ENCODE measurements around the gene CTIF.

CTIF gene

DNA sequence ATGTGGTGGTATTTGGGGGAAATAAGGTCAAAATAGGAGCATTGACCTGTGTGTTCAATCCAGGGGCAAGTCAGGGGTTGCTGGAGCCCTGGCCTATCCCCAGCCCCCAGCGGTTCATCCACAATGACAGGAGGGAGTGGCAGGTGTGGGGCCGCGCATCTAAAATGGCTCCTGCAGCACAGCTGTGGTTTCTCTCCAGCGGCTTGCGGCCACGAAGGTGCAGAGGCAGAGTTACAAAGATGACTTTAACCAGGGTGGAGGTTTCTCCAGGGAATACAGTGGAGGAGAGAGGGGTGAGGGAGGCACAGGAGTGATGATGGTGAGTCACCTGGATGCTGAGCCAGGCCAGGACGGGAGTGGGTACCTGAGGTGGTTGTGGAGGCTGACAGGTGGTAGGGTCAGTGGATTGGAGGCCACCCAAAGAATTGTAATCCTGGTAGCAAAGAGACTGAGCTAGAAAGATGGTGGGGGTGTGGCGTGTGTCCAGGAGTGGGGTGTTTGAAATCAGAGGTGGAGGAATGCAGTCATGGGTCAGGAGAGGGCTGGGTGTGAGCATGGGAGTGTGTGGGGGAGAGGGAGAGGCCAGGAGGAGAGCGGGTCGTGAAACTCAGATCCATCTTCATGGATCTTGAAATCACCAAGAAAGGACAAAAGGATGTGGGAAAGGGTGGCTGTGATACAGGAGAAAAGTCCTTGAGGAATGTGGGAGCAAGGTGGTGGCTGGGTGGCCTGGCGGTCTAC lies 83.2 kb downstream of the CTIF start:
- DNase-seq (ENCODE audit: low read depth) = no peak

DNA sequence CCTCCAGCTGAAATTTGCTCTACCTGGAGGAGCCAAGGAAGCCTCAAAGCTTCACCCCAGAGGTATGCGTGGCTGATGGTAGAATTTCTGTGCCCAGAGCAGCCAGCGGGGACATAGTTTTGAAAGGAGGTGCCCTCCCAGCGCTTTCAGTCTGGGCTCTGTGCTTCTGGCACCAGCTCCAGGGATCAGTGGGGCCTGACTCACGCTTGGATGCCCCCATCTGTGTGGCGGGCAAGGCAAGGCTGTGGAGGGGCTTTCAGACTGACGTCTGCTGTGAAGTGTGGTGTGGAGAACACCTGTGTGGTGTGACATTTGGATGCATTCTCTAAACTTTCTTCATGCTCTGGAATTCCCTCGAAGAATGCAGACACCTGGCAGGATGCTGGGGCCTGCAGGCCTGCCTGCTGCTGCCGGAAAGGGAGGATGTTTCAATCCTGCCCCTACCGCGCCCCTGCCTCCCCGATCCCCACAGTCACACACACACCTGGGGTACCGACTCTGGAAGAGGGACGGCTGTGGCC lies 84.1 kb downstream of the CTIF start:
- no peak for DNase-seq (ENCODE audit: low read depth)

DNA sequence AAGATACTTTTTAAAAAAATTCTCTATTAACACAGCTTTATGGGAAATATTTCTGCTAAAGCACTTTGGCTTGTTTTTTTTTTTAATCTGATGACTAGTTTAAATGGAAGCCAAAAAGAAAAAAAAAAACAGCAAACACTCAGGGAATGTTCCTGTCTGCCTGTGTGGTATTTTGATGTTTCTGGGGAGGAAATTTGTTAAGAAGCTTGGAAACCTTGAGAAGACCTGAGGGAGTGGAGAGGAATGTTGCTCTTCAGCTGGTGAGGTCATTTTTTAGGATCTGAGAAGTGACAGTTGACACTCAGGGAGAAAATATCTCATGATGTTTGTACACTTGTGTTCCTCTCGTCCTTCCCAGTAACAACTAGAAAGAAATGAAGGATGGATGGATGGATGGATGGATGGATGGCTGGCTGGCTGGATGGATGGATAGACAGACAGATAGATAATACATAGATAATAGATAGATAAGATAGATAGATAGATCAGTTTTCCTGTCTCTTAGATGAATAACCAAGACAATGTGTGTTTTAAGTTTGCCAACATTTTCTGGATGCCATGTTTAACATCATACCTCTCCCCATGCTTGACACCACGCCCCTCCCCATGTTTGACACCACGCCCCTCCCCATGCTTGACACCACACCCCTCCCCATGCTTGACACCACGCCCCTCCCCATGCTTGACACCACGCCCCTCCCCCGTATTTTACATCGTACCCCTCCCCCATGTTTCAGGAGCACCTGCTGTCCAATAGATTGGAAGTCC lies 84.8 kb downstream of the CTIF start:
- no peak for DNase-seq (ENCODE audit: low read depth)

DNA sequence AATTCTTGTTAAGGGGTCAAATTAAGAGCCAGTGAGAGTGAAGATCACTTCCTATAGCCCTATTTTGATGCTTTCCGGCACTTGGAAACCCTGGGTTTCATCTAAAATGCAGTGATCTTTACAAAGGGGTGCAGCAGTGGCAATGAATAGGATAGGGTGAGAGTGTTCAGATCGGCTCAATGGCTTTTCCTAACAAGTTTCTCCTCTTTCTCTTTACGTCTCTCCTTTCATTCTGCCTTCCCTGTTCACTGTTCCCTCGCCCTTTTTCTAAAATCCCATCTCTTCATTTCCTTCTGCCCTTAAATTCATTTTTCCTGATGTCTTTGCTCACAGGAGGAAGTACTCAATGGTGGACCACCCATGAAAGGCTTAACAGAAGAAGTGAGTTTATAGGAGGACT lies 86.0 kb downstream of the CTIF start:
- DNase-seq (ENCODE audit: low read depth) = no peak

DNA sequence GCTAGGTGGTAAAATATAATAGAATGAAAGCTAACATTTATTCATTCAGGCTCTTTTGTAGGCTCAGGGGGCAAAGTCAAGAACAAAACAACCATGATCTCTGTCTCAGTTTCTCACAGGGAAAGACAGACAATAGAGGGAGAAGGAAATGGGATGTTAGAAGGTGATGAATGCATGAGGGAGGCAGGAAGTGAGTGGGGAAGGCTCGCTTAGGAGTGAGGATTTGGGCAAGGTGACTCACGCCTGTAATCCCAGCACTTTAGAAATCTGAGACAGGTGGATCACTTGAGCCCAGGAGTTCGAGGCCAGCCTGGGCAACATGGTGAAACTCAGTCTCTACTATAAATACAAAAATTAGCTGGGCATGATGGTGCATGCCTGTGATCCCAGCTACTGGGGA lies 88.4 kb downstream of the CTIF start:
- no peak for DNase-seq (ENCODE audit: low read depth)

DNA sequence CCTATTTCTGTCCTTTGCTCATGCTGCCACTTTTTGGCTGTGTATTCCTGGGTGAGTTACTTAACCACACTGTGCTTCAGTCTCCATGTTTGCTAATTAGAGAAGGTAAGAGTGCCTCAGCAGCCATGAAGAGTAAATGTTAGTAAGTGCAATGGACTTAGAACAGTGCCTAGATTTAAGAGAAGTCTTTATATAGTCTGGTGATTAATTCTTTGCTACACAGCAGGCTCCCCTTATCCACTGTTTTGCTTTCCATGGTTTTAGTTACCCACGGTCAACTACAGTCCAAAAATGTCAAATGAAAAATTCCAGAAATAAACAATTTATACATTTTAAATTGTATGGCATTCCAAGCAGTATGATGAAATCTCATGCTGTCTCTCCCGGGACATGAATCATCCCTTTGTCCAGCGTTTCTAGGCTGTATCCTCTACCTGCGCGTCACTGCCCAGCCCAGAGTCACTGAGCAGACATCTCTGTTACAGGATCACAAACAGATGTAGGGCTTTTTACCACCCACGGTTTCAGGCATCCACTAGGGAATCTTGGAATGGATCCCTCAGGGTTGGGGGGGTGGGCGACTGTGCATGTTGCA lies 91.0 kb downstream of the CTIF start:
- DNase-seq (ENCODE audit: low read depth) = no peak

DNA sequence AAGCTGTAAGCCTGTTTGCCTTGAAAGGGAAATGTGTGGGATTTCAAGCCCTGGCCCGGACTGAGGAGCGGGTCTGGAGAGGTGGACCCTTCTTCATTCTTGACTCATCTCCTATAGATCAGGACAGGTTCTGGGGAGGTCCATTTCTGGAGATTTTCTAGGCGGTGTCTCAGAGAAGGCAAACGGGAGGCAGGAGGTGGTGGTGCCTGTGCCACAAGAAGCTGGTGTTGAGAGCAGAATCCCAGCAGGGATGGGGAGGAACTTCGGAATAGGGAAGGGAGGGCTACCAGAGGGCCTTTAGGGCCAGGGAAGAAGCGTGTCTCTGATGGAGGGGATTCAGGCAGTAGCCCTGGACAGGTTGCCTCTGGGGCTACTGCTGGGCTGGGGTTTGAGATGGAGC lies 93.0 kb downstream of the CTIF start:
- DNase-seq (ENCODE audit: low read depth) = no peak

DNA sequence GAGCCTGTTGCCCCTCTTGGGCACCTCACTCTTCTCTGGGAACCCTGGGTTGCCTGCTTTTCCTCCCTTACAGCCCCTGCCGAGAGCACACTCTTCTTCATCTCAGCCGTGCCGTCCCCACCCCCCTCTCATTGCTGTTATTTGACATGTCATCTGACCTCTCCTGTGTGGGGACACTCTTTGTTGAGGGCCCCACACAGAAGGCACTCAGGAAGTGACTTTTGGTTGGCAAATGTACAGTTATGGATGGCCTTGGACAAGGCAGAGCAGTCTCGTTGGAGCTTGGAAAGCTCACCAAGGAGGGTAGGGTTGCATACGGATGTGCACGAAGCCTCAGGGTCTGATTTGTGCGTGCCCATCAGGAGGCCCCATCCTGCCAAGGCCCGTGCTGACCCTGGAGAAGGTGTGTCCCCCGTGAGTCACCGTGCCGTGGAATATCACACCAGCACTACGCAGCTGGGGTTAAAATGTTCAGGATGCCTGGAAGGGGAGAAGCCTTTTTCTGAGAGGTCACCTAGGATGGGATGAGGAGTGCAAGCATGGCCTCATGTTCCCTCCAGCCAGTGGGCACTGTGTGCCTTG lies 93.9 kb downstream of the CTIF start:
- DNase-seq (ENCODE audit: low read depth) = no peak

DNA sequence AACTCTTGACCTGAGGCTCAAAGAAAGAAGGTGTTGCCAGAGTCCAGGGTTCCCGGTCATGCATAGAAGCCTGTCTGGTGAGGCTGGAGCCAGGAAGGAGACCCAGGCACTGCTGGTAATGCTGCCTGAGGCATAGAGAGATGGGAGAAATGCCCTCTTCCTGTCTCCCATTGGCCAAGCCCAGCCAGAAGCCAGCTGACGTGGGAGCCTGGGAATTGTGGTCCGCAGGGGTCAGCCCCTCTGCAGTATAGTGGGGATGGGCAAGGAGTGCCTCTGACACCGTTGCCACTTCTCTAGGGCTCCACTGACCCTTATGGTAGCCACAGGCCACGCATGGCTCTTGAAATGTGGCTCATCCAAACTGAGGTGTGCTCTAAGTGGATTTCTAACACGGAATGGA lies 95.7 kb downstream of the CTIF start:
- no peak for DNase-seq (ENCODE audit: low read depth)

DNA sequence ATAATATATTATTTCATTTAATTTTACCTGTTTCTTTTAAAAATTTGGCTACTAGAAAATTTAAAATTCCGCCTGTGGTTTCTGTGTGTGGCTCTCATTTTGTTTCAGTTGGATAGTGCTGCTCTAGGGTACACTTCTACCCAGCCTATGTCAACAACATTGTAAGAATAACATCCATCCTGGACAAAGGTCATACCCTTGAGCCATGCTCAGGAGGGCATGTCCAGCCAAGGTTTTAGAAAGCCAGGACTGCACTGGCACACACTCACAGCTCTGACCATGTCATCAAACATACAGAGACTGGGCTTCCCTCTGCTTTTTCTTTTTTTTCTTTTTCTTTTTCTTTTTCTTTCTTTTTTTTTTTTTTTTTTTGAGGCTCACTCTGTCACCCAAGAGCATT lies 96.1 kb downstream of the CTIF start:
- no peak for DNase-seq (ENCODE audit: low read depth)

DNA sequence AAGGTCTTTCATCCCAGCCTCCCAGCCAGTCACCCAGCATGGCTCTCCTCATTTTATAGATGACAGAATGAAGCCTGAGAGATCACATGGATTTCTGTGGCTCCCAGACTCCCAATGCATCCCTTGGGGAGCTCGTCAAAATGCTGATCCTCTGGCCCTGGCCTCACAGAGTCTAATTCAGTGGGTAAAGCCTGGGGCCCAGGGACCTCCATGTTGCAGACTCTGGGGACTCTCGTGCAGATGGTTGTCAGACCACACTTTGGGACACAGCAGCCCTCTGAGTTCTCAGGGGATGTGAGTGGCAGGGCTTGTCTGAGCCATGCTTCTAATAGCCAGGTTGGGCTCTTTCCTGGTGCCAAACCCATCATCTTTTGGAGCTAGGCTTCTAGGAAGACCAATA lies 97.0 kb downstream of the CTIF start:
- no peak for DNase-seq (ENCODE audit: low read depth)

DNA sequence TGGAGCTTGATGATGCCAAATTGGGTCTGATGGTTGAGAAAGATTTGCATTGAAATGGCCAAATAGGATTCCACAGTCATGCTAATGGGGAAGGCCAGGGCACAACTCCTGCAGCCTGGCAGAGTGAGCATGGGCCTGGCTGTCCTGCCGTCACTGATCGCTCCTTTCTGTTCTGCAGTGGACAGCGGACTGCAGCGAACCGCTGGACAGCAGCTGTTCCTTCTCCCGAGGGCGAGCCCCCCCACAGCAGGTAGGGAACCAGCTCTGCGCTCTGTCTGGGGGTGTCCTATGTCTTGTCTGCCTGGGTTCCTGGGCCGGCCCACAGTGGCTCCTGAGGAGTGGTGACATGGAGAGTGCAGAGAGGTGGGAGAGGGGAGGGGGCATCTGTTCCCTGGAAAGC lies 97.6 kb downstream of the CTIF start:
- no peak for DNase-seq (ENCODE audit: low read depth)

DNA sequence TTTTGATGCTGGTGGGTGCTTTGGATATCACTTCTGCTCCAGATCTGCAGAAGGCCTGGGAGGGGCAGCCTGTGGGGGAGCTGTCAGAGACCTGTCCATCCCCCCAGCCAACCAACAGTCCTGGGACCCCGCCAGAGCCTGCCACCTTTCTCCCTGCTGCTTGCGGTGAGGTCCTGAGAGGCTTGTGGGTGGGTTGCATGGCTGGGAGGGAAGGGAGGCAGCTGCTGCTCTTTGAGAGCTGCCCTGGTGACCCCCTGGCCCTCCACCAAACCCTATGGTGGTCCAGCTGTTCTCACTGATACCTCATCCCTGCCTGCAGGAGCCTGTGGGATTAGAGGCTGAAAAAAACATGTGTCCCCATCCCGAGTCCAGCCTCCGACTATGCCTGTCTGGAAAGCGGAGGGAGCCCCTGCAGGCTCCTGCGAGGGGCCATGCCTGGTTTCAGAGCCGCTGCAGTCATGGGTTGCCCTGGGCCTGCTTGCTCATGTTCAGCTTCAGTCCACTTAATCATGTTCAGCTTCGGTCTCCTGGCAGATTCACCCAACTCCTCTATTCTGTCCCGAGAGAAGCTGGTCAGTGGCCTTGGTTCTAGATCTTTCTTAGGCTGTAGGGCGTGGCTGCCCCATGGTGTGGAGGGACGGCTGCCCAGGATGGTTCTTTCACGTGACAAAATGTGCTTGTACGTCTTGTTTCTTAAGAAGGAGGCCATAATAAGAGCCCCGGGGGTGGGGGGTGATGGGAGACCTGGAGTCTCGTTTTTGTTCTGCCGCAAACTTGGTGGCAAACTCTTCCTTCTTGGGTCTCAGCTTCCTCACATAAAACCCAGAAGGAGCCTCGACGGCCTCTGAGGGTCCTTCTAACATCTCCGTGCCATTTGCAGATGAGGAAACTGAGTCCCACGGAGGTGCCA lies 98.5 kb downstream of the CTIF start:
- no peak for DNase-seq (ENCODE audit: low read depth)

DNA sequence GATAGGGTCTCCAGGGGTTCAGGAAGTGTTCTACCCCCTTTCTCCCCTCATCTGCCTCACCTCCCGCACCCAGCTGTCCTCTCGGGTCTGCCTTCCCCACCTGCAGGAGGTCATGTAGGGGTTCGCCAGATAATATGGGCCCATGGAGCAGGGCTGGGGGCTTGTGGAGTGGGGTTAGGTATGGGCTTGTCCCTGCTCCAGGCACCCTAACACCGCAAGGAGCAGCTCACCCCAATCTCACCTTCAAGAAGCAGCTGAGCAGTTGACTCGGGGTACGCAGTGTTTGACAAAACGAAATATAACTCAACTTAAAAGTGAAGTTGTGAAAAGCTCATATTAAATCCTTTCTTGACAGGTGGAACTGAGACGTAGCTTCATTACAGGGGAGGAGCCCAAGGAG lies 99.6 kb downstream of the CTIF start:
- no peak for DNase-seq (ENCODE audit: low read depth)

DNA sequence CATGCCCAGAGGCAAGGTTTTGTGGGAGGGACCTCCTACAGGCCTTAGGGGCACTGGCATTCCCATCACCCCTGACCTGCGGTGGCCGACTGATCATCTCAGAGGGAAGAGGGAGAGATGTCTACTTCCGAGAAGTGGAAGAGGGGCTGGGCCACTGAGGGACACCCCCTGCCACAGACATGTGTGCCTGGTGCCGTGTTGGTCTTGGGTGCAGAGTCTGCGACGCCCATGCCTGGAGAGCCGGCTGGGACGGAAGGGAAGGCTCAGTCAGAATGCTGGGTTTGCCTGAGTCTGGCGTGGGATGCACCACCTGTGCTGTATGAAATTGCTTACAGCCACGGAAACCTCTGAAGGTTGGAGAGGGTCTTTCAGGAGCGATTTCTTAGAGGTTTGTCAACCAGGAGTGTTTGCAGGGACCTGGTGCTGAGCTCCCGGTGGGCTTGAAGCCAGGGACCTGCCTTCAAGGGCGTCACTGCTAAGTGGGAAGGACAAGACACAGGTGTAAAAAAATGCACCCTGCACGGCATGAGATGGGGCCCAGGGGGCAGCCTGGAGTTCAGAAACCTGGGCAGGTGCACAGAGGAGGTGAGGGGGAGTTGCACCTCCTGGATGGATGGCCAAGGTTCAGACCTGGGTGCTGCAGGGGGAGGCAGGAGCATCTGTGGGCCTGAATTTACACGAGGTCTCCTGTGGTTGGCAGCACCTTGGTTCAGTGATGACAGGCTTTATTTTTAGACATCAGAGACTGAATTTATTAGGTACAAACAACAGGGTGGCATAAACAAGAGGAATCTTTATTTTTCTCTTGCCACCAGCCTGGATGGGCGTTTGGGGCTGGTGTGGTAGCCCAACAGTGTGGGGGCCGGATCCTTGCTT lies 100.3 kb downstream of the CTIF start:
- no peak for DNase-seq (ENCODE audit: low read depth)

DNA sequence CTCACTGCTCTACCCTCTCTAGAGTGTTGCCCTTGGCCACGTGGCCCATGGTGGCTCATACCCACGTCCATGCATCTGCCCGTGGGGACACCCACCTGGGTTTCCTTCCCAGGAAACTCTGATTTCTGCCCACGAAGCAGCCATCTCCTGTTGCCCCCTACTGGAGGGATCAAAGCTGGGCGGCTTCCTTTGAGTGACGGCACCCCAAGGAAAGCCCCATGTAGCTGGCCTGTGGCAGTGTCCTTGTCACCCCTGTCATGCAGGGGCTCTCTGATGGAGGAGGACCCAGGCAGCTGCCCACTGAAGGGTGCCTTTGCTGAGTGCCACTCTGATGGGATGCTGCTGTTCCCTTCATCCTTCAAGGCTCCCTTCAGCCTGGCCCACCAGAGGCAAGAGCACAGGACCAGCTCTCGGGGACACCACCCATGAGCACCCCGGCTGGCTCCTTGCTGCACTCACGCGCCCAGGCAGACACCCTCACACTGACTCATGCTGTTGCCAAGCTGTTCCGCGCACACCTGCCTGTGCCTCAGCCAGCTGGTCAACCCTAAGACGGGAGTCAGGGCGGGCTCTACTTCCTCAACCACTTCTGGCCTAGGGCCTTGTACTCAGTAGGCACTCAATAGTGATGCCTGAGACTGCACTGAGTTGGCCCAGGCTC lies 101.1 kb downstream of the CTIF start:
- no peak for DNase-seq (ENCODE audit: low read depth)

DNA sequence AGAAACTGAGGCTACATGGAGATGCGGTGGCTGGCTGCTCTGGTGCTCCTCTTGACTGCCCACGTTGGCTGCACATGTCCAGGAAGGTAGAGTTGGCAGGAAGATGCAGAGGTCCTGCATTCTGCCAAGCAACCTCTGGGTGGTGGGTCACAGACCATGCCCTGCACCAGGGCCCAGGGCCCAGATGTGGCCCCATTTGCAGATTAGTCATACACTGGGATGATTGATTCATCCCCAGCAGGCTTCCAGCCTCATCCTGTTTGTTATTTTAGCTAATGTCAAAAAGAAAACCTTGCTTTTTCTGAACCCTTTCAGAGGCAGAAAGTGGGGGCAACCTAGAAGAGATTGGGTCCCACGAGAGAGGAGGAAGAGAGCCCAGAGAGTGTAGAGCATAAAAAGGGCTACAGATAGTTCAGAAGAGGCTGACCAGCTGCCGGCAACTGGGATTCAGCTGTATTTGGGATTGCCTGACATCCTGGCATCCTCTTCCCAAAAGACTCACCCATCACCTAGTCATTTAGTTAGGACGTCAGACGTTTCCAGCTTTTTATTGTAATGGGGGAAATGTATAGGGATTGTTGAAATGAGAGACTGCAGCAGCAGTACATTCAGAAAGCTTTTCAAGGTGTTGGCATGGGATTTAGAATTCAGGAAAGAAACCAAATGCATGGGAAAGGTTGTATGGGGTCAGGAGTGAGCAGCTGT lies 101.9 kb downstream of the CTIF start:
- no peak for DNase-seq (ENCODE audit: low read depth)

DNA sequence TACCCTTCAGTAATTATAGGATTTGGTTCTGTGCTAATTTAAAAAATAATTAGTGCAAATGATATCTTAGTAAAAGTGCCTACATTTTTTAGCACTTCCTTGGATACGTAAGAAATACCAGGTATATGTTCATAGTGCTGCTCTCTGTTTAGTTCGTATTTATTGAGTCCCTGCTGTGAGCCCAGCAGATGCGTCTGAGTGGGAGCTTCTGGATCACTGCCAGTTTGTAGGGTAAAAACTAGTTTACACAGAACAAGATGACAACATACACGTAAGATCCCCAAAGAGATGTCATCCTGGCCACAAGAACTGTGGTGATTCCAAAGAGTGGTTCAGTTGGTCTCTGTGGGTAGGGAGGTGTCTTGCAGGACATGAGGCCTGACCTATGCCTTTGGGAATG lies 103.2 kb downstream of the CTIF start:
- DNase-seq (ENCODE audit: low read depth) = no peak

DNA sequence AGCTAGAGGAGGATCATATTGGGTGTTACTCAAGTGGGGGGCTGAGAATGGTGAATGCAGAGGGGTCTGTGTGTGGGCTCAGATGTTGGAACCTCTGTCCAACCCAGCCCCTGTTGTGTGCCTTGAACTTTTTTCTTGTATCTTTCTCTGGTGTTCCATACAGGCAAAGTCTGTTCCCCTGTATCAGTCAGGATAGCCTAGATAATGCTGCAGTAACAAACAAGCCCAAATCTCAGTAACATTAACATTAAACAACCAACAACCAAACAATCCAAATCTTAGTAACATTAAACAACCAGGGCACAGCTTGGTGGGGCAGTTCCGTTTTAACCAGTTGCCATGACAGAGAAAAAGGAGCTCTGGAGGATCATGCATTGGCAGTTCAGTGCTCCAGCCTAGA lies 103.7 kb downstream of the CTIF start:
- DNase-seq (ENCODE audit: low read depth) = no peak

DNA sequence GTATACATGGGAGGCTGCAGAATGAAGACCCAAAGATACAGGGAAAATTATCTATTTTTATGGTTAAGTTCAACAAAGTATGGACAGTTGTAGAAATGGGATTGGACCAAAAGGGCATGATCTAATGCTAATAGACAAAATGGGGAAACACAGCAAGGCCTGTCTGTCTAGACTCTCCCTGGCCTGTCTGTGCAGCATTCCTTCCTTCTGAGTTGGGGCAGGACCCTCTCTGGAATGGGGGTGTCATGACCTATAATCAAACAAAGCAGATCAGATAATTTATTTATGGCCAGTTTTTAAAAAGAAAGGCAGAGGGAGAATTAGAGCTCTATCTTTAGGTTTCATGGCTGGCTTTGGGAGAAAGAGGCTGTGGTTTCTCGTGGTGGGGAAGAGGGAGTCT lies 104.4 kb downstream of the CTIF start:
- no peak for DNase-seq (ENCODE audit: low read depth)
